GM18511 (cell line): ENCODE data around the gene NUDT22.

Experiments used
- ATAC-seq: cut with Tn5 transposase; IDR thresholded peaks from one replicate; pipeline ENCODE4 v1.9.1; 2021; ENCODE audit warnings: mild to moderate bottlenecking, moderate library complexity; ENCODE audit not compliant: unreplicated experiment

The NUDT22 gene

DNA sequence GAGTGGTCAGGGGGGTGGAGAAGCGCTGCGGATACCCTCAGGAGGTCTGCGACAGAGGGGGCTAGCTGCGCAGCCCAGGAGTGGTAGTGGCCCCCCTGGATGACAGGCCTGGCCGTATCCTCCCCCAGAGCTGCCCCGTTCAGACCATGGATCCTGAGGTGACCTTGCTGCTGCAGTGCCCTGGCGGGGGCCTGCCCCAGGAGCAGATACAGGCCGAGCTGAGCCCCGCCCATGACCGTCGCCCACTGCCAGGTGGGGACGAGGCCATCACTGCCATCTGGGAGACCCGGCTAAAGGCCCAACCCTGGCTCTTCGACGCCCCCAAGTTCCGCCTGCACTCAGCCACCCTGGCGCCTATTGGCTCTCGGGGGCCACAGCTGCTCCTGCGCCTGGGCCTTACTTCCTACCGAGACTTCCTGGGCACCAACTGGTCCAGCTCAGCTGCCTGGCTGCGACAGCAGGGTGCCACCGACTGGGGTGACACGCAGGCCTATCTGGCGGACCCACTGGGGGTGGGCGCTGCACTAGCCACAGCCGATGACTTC is 505 bp downstream of the NUDT22 start:
- peak; percentile 38 for ATAC-seq

GRCh38 chr11:64227405-64227956 is 1.4 kb downstream of the NUDT22 start:
- ATAC-seq: no peak

DNA sequence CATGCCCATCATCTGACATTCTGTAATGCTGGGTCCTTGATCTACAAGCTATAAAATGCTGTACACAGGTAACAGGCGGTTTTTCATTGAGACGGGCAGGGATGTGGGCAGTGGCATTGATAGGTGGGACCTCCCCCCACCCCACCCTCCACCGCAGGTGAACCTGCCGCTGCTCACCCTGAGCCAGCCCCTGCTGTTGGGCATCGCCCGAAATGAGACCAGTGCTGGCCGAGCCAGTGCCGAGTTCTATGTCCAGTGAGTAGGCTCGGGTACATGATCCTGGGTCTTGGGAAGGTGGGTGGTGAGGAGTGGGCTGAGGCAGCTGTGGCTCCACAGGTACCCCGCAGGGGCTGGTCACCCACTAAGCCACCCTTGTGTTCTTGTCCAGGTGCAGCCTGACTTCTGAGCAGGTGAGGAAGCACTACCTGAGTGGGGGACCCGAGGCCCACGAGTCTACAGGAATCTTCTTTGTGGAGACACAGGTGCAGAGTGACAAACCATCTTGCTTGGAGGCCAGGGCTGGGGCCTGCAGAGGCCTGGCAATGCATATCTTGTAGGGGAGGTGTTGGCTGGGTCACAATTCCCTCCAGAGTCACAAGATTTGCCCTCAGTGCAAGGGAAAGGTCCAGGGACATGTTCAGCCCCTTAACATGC is 3.1 kb downstream of the NUDT22 start:
- ATAC-seq: no peak

DNA sequence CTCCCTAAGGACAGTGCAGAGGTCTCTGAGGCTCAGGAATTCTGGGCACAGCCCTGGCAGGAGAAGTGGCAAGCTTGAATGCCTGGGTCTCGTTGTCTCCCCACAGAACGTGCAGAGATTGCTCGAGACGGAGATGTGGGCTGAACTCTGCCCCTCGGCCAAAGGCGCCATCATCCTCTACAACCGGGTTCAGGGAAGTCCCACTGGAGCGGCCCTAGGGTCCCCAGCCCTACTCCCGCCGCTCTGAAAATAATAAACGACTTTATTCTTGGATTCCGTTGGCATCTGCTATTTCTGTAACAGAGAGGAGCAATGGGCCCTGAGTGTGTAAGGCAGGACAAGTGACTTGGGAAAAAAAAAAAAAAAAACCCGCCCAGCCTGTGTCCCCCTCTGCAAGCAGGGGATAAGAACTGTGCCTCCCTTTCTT is 3.7 kb downstream of the NUDT22 start:
- no peak for ATAC-seq

DNA sequence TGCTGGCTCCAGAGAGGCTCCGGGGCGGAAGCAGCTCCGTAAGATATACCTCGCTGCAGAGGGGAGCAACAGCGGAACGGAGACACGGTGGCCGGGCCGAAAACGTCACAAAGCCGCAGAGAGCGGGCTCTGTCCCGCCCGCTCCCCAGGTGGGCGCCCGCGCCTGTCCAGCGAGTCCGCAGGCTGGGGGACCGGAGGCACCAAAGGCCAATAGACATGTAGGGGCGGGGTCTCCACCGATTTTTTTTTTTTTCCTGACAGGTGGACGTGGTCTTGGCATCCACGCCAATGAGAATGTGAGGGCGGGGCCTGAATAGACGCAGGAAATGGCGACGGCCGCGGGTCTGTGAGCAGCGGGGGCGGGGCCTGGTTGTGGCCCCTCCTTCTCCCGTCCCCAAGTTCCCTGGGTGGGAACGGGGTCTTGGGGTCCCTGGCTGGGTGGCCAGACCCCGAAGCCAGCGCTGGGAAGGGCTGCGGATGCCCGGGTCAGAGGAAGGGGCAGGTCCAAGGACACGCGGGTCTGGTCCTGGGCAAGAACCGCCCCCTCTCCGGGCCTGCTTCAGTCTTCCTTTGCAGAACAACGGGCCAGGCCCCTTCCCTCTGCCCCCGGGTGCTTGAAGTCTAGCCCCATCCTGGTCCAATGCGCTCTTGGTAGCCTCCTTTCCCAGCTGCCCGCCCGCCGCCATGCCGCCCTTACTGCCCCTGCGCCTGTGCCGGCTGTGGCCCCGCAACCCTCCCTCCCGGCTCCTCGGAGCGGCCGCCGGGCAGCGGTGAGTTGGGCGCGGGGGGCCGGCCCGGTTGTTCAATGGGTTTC is 4.3 kb downstream of the NUDT22 start, which contains the start of gene DNAJC4:
Gene DNAJC4, plus strand, starts transcription at position 378 of the 814 bp plus-strand sequence. Its CDS starts 307 bp downstream, at position 685.
- ATAC-seq: peak; percentile 46

GRCh38 chr11:64230985-64231365 is 4.9 kb downstream of the NUDT22 start:
- no peak for ATAC-seq

DNA sequence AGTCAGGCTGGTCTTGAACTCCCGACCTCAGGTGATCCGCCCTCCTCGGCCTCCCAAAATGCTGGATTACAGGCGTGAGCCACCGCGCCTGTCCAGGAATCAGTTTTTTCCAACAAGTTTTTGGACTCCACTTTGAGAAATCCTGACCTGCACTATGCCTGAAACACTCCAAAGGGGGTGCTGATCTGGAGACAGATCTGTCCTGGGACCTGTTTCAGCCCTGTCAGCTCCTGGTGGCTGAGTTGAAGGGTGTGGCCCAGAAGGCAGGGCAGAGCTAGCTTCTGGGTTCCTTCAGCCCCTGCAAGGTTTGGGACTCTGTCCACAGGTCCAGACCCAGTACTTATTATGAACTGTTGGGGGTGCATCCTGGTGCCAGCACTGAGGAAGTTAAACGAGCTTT is 5.5 kb downstream of the NUDT22 start:
- ATAC-seq: no peak

DNA sequence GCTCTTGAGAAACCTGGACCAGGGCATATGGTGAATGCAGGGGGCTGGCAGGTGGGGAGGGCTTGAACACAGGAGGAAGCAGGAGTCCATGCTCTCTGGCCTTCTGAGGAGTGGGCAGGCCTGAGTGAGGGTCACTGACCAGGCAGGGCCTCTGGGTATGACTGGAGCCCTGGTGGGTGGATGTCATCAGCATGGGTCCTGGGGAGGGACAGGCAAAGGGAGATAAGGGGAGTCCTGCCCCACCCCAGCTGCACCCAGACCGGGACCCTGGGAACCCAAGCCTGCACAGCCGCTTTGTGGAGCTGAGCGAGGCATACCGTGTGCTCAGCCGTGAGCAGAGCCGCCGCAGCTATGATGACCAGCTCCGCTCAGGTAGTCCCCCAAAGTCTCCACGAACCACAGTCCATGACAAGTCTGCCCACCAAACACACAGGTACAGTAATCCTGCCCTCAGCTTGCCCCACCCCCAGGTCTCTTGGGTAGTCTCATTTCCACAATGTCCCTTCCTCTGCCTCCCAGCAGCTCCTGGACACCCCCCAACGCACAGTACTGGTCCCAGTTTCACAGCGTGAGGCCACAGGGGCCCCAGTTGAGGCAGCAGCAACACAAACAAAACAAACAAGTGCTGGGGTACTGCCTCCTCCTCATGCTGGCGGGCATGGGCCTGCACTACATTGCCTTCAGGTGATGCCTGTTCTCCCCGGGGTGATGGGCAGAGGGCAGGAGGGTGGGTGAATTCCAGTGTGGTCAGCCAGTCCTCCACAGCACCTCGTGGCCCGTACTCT is 6.3 kb downstream of the NUDT22 start:
- no peak for ATAC-seq

DNA sequence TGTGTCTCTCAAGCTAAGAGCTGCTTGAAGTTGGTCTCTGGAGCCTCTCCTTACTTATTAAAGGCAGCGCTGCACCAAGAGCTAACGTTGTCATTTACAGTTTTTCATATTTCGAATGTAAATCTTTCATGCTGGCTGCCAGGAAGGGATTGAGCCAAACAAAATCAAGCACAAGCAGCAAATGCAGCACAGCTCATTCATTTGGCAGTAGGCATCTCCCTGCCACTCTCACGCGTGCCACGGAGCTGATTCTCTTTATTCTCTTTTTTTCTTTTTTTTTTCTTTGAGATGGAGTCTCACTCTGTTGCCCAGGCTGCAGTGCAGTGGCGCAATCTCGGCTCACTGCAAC is 6.9 kb downstream of the NUDT22 start:
- no peak for ATAC-seq

DNA sequence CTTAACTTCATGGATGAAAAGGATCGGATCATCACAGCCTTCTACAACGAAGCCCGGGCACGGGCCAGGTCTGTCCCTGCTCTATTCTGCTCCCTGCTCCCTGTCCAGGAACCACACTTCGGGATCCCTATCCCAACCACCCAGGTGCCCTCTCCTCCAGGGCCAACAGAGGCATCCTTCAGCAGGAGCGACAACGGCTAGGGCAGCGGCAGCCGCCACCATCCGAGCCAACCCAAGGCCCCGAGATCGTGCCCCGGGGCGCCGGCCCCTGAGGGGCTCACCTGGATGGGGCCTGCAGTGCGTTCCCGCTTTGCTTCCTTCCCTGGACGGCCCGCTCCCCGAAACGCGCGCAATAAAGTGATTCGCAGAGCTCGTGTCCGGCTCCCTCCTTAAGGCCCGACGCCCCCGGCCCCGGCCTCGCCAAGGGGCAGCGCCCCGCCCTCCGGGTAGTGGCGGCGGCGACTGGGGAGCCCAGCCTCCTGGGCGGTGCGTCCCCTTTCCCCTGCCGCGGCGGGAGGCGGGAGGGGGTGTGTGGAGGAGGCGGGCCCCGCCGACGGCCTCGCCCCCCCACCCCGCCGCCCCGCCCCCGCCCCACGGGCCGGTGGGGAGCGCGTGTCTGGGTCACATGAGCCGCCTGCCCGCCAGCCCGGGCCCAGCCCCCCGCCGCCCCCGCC is 8.0 kb downstream of the NUDT22 start, which contains the start of gene VEGFB:
Gene VEGFB, plus strand, starts transcription at position 672 of the 674 bp plus-strand sequence. CDS start 250 bp downstream, outside the sequence.
- peak; percentile 40 for ATAC-seq

- ATAC-seq: peak; percentile 43
Measured at GRCh38 chr11:64234647-64235379, 8.7 kb downstream of the NUDT22 start.

DNA sequence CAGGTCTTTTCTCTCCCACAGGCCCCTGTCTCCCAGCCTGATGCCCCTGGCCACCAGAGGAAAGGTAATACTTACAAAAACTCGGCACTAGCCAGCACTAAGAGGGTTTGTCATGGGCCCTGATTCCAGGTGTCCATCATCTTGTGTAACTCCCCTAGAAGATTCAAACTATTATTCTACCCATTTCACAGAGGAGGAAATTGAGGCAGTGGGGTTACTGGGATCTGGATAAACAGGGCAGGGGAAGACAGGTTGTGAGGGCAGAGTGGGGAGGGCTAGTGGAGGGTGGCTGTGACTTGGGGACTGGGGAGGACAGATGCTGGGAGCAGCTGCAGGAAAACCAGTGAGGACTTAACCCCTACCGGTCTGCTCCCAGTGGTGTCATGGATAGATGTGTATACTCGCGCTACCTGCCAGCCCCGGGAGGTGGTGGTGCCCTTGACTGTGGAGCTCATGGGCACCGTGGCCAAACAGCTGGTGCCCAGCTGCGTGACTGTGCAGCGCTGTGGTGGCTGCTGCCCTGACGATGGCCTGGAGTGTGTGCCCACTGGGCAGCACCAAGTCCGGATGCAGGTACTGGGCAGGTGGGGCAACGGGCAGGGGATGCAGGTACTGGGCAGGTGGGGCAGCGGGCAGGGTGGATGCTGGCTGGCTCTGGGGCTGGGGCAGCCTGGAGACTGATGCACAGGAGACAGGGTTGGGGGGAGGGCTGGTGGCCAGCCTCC is 9.5 kb downstream of the NUDT22 start:
- no peak for ATAC-seq

- no peak for ATAC-seq
Measured at GRCh38 chr11:64237484-64237951, 11.4 kb downstream of the NUDT22 start.

- ATAC-seq: no peak
Measured at GRCh38 chr11:64238076-64238475, 12.0 kb downstream of the NUDT22 start.

DNA sequence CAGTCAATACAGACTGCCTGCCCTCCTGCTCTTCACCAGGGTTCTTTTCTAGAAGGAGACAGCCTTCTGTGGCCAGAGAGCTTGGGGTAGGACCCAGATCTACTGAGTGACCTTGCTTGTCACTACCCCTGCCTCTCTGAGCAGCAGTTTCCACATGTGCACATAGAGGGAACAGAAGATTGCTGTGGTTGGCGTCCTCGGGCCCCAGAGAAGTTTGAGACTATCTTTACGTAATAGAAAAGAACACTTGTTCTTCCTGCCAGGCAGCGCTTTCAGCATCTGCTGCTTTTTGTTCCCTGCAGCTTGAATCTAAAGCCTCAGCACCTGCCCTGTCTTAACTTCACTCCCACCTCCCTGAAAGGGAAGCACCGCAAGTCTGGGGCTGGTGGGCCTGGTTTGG is 12.9 kb downstream of the NUDT22 start:
- ATAC-seq: no peak

DNA sequence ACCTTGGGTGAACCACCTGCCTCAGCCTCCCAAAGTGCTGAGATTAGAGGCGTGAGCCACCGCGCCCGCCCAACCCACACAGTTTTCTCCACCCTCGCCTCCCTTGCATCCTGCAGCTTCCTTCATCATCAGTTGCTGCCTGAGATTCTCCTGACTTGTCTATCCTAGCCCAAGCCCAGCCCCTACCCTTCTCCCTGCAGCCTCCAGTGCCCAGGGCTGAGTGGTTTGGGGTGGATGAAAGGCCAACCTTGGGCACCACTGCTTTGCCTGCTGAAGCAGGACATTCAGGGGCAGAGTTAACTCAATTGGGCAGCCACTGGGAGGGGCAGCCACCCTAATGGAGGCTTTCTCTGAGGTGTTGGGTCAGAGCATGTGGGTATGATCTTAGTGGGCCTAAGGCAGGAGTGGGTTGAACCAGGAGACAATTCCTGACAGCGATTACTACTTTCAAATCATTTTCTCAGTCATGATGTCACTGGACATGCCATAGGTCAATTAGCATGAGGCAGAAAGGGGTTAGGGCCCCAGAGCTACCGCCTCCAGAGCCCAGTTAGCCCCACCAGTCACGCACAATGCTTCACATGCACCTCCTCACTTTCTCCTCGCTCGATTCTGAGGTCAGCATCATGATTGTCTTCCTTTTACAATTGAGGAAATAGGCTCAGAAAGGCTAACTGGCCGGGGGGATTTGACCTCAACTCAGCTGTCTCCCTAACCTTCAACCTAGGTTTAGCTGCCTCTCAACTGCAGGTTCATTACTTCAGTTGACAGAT is 13.8 kb downstream of the NUDT22 start:
- no peak for ATAC-seq

GRCh38 chr11:64240435-64241240 is 14.6 kb downstream of the NUDT22 start, which contains the start of gene FKBP2:
Gene FKBP2, plus strand, starts transcription at chr11:64241095. Its CDS starts 1,293 bp downstream, at chr11:64242388.
- peak; percentile 50 for ATAC-seq
